Stimulated activated CD8-positive, alpha-beta memory T cell treated with anti-CD3 and anti-CD28 coated beads, Interleukin-15, amount 100 ng/mL, for 4 hours (primary cell): ENCODE data around the gene BBIP1.

ENCODE experiments used
- DNase-seq, 2 donors: peaks; one replicate each; pipeline ENCODE4 v3.0.0-alpha.2; 2020; ENCODE audit warnings: low read depth in 2 of 2

The BBIP1 gene

DNA sequence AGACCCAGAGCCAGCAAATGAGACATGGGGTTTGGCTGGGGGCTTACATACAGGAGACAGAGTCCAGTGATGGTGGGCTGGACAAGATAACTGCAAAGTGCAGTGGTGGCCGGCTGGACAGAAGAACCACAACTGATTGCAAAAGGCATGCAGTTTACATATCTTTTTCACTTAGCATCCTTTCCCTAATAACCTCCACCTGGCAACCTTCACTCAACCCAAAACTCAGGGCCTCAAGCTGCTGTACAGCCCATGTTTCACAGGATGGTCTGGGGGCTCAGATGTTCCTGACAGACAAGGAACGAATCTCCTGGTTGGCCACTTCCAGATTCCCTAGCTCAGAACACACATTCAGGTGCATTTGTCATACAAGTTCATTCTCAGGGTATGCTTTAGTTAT lies 55.0 kb downstream of the BBIP1 start:
- DNase-seq = no peak

DNA sequence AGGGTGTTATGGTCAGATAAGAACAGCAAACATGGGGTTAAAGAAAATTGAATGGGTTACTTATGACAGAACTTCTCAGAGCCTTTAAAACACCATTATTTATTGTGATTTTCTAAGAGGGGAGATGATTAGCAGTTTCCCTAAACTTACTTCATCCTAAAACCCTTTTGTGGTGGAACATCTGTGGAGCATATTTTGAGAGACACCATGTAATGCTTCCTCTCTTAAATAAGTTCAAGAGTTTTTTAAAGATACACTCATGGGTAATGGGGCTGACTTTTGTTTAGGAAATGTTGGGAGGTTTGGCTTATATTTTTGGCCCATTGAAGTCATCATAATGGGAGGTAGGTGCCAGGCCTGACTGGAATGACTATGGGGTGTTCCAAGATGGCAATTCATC lies 55.6 kb downstream of the BBIP1 start:
- DNase-seq = no peak

DNA sequence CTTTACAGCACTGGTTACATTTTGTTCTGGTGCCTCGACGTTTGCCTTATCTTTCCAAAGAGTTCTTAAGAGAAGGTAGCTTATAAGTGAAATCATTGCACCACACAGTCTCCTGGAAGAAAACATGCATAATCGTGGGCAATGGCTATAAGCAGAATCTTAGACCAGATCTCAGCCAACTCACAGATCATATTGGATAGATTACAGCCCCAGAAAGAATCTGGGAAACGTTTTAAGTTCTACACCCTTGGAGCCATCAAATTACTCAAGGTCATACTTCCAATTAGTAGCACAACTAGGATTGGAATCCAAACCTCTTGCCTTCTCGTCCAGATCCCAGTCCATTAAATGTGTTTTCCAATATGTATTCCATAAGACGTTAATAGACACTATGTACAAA lies 56.0 kb downstream of the BBIP1 start:
- no peak for DNase-seq

DNA sequence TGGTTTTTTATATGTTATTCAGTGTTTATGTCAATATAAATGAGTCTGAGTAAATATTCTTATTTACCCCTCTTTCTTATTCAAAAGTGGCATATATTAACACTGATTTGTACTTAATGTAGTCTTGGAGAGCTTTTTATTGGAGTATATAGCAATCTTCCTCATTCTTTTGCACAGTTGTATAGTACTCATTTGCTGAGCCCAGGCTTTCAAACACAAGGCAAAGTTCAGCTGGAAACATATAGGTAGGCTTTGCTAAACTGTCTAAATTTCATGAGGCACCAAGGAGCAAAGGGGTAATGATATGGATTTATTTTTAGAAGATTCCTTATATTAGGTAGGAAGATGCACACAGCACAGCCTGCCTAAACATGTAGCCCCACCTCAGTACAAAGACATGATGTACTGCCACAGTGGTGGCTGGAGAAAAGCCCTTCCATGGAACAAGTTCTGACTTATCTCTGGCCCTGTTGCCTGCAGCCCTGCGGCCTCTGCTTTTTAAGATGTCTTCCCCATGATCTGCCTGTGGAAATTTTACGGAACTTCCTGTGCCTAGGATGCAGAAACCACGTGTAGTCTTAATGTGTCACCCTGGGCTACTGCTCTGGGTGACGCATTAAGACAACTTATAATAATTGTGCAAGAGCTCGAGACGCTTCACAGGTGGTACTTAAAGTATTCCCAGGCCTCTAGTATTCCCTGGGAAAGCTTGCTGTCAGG lies 56.9 kb downstream of the BBIP1 start:
- DNase-seq = no peak

DNA sequence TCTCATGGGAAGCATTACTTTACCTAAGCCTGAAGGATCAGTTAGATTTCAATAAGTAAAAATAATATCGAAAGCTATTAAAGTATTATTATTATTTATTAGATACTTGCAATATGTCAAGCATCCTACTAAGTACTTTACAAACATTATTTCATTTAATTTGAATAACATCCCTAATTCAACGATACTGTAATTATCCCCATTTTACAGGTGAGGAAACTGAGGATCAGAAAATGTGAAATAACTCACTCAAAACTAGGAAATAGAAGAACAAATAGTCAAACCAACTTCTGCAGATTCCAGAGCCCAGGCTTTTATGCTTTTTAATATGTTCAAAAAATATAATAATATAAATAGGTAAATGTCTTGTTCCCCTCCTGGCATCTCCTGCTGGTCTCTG lies 57.5 kb downstream of the BBIP1 start:
- no peak for DNase-seq

DNA sequence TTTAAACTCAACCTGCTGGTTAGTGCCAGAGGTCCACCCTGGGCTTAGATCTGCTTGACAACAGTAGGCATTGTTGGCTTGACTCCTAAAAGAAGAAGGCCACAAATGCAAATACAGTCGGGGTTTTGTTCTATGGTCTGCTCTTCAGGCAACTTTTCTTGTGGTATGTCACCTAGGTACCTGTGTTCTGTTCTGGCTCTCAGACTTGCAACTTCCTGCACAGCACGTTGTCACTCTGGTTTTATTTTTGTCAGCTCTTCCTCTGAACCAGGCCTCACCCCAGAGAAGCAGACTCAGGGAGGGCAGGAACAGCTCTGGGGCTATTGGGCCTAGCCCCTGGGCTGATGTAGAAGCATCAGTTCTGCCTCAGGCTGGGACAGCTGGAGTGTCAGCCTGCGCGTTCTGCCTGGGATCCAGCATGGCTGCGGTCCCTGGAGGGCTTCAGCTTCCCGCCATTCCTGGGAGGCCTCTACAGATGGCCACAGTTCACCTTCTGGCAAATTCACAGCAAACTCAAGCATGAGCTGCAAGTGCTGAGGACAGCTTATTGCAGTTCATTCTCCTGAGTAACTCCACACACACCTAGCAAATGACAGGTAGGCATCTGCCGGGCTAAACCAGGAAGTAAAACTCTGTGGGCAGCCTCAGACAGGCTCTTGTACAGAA lies 58.3 kb downstream of the BBIP1 start:
- DNase-seq = no peak

DNA sequence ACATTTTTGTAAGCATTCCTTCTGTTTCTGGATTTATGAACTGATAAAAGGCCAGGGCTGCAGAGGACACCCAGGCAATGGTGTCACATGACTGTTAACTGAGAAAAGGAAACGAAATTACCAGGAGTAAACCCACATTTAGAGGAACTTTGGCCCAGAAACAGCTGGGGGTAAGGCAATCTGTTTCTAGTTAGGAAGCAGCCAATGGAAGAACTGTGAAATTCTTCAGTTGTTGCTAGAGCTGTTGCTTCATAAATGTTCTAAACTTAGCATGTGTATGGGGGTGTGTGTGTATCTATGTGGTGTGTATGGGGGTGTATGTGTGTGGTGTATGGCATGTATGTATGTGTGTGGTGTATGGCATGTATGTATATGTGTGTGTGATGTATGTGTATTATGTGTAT lies 59.0 kb downstream of the BBIP1 start:
- DNase-seq = no peak

DNA sequence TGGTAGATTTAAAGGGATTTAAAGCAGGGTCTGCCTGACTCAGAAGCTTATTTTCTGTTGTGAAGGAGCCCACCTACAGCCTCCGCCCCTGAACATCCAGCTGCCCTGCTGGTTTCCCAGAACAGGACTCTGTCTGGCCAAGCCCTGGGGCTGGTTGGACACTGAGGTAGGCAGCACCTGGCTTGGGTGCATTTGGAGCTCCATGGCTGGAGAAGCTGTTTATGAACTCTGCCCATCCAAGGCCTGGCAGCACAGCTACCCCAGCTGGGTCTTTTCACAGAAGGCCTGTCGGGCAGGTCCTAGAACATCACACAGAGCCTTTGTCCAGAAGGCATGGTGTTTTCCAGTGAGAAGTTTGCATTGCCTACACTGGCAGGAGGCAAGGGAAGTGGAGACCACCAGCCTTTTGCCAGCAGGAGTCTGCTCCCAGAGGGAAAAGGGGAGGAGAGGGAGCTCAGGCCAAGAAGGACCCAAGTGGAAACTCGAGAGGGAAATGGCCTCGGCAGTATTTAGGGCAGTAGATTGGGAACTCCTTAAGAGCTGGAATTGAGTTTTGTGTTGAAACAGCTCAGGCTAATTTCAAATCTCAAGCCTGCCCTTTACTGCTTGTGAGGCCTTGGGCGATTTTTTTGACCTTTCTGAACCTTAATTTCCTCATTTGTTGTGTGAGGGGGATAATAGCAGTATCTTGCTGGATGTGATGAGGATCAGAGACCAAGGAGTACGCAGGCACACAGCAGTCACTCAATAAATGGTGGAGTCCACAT lies 59.6 kb downstream of the BBIP1 start:
- no peak for DNase-seq

DNA sequence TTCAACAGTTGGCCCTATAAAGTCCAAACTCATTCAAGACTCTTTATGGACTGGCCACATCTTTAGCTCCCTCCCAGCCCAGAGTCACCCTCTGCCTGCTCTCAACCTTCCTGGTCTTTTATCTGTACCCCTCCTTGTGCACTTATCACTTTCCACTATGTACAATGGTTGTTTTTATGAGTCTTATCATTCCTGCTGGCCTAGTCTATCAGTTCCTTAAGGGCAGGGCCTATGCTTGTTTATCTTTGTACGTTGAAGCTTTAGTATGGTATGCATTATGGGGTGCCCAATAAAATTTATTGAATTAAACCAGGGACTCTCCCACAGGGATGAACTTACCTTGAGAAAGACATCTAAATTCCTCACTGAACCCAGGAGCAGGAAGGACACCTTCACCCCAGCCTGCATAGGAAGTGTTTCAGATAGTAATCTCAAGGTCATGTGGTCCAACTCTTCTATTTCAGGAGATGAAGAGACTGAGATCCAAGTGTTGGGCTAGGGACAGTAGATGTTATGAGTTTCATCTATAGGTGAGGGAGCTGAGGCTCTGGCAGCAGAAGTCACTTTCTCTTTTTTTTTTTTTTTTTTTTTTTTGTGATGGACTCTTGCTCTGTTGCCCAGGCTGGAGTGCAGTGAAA lies 60.6 kb downstream of the BBIP1 start:
- no peak for DNase-seq

DNA sequence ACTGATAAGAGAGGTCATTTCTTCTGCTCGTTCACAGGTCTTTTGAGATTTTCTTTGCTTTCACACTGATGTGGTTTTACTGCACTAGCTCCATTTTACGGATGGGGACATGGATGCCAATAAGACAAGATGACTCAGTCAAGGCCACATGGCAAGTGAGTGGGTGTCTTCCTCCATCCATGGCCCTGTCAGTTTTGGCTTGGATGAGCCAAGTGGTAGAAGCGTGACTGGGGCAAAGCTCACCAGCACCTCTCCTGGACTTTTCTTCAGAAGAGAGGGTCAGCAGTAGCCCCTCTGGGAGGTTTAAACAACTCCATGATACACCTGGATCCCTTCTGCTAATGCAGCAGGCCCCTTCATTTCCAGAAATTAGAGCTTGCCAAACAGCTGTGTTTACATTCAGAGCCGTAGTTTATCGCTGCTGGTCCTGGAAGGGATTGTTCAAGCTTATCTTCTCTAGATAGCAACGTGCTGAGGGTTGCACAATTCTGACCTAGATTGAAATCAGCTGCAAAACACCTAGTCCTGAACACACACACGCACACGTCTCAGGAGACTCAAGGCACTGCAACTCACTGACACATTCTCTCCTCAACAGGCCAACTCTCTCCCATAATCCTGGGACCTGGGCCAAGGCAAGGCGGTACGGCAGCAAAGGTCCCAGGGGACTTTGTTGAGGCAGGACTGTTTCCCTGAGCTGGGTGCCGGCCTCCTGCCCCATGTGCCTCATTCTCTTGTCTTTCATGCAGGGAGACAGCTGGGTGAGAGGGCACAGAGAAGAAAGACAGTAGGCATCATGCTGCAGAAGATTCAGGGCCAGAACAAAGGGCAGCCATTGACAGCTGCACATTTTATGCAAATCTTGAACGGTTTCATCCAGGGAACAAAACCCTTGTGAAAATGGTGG lies 61.5 kb downstream of the BBIP1 start:
- DNase-seq = no peak

DNA sequence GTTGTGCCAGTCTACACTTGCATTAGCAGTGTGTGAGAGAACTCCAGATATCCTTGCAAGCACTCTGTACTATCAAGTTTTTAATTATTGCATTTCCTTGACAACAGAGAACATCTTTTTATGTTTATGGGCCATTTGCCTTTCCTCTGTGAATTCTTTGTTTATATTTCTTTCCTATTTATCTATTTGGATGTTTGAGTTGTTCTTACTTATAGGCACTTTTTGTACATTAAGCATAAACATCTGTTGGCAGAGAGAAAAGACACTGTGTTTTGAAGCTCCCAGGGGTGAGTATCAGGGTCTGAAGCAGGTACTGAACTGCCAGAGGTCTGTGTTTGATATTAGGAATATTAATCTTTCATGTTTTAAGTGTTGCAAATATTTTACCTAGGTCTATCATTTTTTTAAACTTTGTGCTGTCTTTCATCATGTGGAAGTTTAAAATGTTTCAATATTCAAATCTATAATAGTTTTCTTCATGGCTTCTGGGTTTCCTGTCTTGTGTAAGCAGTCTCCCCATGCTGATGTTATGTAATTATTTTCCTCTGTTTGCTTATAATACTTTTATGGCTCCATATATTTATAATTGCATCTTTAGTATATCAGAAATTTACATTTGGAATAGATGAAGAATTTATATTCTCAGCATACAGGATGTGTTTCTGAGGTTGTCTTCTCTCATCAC lies 64.9 kb downstream of the BBIP1 start:
- DNase-seq = no peak

DNA sequence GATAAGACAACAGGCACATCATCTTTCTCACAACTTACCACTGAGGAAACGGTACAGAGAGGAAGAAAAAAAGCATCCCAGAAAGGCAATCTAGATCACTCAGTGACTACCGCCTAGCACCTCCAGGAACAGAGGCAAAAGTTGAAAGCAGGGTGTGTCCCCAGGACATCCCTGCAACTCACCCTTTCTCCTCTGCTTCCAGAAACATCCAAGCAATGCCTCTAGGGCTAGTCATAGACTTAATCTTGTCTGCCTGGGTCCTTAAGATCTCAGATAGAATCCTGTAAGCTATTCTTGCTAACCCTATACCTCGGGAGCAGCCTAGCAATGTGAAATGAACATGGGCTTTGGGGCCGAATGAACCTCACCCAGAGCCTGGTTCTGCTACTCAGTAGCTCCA lies 66.0 kb downstream of the BBIP1 start:
- DNase-seq = no peak

DNA sequence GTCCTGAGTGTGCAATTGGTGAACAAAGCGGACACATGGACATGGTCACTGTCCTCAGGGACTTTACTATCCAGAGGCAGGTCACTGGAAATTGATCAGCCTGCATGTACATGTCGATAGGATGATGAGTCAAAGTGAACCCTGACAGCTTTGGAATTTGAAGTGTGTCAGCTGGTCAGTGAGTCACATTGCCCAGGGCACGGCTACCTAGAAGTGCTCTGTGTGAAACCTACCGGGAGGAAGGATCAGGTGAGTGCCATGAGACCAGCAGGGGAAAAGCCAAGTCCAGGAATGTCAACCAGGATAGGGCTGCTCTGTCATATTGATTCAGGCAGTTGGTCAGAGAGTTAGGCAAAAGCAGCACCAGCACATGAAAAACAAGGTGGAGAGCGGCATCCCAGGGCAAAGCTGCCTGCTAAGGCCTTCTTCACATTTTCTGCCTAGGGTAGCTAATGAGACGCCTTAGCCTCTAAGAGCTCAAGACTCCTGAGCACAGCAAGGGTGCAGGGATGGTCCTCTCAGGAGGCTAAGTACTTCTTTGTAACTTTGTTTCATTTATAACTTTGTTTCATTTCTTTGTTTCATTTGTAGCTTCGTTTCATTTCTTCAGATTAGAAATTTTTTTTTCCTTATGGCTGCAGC lies 66.6 kb downstream of the BBIP1 start:
- no peak for DNase-seq

DNA sequence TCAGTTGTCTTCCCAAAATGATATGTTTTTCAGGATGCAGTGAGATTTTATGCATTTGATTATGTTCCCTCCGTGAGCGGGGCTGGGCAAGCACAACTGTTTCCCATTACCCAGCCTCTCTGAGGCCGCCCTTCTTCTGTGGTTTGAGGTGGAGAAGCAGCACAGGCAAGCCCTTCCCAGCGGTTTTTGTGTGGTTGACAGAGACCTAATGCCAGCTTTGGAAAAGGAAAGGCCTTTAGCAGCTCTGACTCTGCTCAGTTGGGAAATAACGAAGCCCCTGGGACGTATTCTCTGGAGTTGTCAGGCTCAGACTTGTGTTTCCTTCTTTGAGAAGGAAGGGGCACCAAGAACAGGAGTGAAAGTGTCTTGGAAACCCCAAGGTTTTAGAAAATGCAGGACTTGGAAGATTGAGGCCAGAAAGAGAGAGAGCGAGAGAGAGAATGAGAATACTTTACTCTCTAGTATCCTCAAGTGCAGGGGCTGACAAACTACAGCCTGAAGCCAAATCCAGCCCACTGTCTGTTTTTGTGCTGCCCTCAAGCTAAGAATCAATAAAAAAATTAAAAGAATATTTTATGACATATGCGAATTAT lies 67.9 kb downstream of the BBIP1 start:
- DNase-seq = no peak

DNA sequence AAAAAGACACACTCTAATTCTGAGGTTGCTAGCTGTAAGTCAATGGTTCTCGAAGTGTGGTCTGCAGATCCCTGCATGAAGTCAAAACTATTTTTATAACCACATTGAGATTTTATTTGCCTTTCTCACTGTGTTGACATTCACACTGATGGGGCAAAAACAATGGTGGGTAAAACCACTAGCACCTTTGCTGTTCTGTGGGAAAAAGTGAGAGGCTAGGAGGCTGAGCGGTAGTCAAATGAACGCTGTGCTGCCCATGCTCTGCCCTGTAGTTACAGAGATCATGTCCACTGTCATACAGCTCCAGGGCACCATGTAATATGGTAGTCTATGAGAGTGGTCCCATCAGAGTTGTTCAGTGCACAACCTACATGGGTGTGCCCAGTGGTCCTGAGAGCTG lies 68.9 kb downstream of the BBIP1 start:
- DNase-seq = no peak
